Measurements from ENCODE around the gene KRTAP5-10.
"Not testable (repeated sequence)": the region's sequence is repeated elsewhere in the genome, so short reads cannot be mapped to it uniquely, and the experiment has no call there.

KRTAP5-10 gene

DNA sequence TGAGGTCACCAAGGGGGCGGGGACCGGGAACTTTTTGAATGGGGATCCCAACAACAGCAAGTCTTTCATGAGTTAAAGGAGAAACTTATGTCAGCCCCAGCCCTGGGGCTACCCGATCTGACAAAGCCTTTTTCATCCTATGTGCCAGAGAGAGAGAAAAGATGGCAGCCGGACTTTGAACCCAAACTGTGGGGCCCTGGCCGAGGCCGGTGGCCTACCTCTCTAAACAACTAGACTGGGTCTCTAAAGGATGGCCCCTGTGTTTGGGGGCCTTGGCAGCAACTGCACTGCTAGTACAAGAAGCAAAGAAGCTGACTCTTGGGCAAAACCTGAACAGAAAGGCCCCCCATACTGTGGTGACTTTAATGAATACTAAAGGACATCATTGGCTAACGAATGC is 48.6 kb downstream of the KRTAP5-10 start:
- DNase-seq, result not testable (repeated sequence)

DNA sequence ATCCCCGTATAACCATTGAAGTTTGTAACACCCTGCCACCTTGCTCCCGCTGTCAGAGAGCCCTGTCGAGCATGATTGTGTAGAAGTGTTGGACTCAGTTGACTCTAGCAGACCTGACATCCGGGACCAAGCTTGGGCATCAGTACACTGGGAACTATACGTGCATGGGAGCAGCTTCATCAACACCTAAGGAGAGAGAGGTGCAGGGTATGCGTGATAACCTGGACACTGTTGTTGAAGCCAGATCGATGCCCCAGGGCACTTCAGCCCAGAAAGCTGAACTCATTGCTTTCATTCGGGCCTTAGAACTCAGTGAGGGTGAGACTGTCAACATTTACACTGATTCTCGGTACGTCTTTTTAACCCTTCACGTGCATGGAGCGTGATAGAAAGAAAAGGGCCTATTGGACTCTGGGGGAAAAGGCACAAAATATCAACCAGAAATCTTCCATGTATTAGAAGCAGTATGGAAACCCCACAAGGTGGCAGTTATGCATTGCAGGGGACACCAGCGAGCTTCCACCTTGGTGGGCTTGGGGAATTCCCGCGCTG is 49.1 kb downstream of the KRTAP5-10 start:
- DNase-seq, result not testable (repeated sequence)

DNA sequence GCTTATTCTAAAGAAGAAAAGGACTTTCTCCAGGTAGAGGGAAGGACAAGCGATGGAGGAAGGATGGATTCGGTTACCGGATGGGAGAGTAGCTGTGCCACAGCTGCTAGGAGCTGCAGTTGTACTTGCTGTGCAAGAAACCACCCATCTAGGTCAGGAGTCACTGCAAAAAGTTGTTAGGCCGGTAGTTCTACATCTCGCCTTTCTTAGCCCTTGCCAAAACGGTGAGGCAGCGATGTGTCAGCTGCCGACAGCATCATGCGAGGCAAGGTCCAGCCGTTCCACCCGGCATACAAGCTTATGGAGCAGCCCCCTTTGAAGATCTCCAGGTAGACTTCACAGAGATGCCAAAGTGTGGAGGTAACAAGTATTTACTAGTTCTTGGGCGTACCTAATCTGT is 49.6 kb downstream of the KRTAP5-10 start:
- DNase-seq, result not testable (repeated sequence)
